Naive thymus-derived CD8-positive, alpha-beta T cell (primary cell): ENCODE data around the gene ITPKA. TPM values are rescaled to one million over a fixed set of nuclear protein-coding genes. Genes with fewer than 3 reads are reported as not detected.
A peak's percentile ranks its signal among the peaks of the same experiment; 100 is the strongest.

Experiments
- ATAC-seq, 2 donors: fragments of 150-1000 bp; cut with Tn5 transposase in 1 of 2; sonication (Bioruptor Pico), chemical (Tn5 transposase) in 1 of 2; 1 replicate in 1 of 2; 2 replicates in 1 of 2; pipeline ENCODE4 v1.10.0; 2021; ENCODE audit warnings: mild to moderate bottlenecking in 2 of 2, moderate library complexity in 2 of 2
- POLR2A ChIA-PET: fragments of 350-600 bp; sonication (Branson Sonifier 250); formaldehyde crosslinking; loops from one replicate; lab custom pipeline; 2021; ENCODE audit warnings: antibody characterized with exemption; lab: Charles Lee
- DNase-seq, 10 donors: peaks; one replicate each; pipeline versions ENCODE4 v3.0.0 to v3.0.0-alpha.2; 2020 to 2022
- H3K27ac Mint-ChIP-seq, 10 donors: one replicate each; pipeline ENCODE4 v1.8.0; 2020 to 2022; ENCODE audit warnings: mild to moderate bottlenecking in 10 of 10, mixed read lengths in 10 of 10, moderate library complexity in 4 of 10, inconsistent platforms in 1 of 10
- H3K27me3 Mint-ChIP-seq, 5 donors: one replicate each; pipeline ENCODE4 v1.8.0; 2021 to 2022; ENCODE audit warnings: mixed read lengths in 5 of 5
- H3K36me3 Mint-ChIP-seq, 3 donors: one replicate each; pipeline ENCODE4 v1.8.0; 2020 to 2022; ENCODE audit warnings: mixed read lengths in 3 of 3, mild to moderate bottlenecking in 2 of 3, inconsistent platforms in 1 of 3
- H3K4me1 Mint-ChIP-seq, 4 donors: one replicate each; pipeline ENCODE4 v1.8.0; 2021 to 2022; ENCODE audit warnings: mixed read lengths in 4 of 4
- H3K4me3 Mint-ChIP-seq, 10 donors: one replicate each; pipeline ENCODE4 v1.8.0; 2020 to 2022; ENCODE audit warnings: mild to moderate bottlenecking in 10 of 10, mixed read lengths in 10 of 10, moderate library complexity in 6 of 10, inconsistent platforms in 1 of 10
- H3K9me3 Mint-ChIP-seq, 9 donors: one replicate each; pipeline ENCODE4 v1.8.0; 2020 to 2022; ENCODE audit warnings: mixed read lengths in 9 of 9, mild to moderate bottlenecking in 3 of 9, inconsistent platforms in 1 of 9, moderate library complexity in 1 of 9
- polyA plus RNA-seq, 3 donors: library from polyadenylated mRNA; unstranded; fragments of 300-500 nt; fragmentation: Illumina TruSeq; gene quantifications; one replicate each; pipeline ENCODE4 v1.2.3, GENCODE V29; 2021
- total RNA-seq, 8 experiments: library from RNA in 2 of 8; stranded (reverse) in 2 of 8; gene quantifications; one replicate each; pipeline ENCODE4 v1.2.3 and lab custom pipeline; 2021 to 2026

ITPKA gene
- total and polyA plus RNA-seq, 5 experiments from 2014 or later, result not detected

GRCh38 chr15:41502795-41503668, 9.4 kb downstream of the ITPKA start:
- Mint-ChIP-seq H3K4me1 (peaks cover 6 to 30% (median 21%) of the 10 kb centered on the region in 4 donors), H3K36me3 (no peaks in the 10 kb centered on the region), H3K27me3 (peaks cover 21 to 49% (median 27%) of the 10 kb centered on the region in 5 donors), H3K27ac (no peak overlapping the region), H3K9me3 (no peaks in the 10 kb centered on the region), H3K4me3 (peak overlapping the region; percentile 68 to 85 (median 76))
- POLR2A ChIA-PET, result interaction anchor here (1.0 to 1.4 kb wide), 3 partner anchors 9 to 10 kb away, joined by 3 to 6 read pairs (median 3); partner anchors contain the start of gene LTK
- ATAC-seq, result peak; percentile 22 to 30
- DNase-seq, result no peak

GRCh38 chr15:41503669-41504010, 10.0 kb downstream of the ITPKA start:
- Mint-ChIP-seq H3K4me3 (peak overlapping the region in 9 of 10 donors; percentile 37 to 84 (median 68)), H3K27me3 (peaks cover 17 to 44% (median 23%) of the 10 kb centered on the region in 5 donors), H3K27ac (no peak overlapping the region), H3K36me3 (no peaks in the 10 kb centered on the region), H3K4me1 (peaks cover 6 to 30% (median 21%) of the 10 kb centered on the region in 4 donors), H3K9me3 (no peaks in the 10 kb centered on the region)
- no peak for ATAC-seq
- DNase-seq, result no peak
- POLR2A ChIA-PET, result interaction anchor here (1.0 to 1.4 kb wide), 3 partner anchors 9 to 11 kb away, joined by 3 to 6 read pairs (median 3); partner anchors contain the start of gene LTK

GRCh38 chr15:41504751-41505492, 11.2 kb downstream of the ITPKA start:
- H3K27me3 Mint-ChIP-seq, result peaks cover 9 to 31% (median 14%) of the 10 kb centered on the region in 5 donors
- H3K27ac Mint-ChIP-seq, result no peak overlapping the region
- H3K4me3 Mint-ChIP-seq, result no peak overlapping the region
- POLR2A ChIA-PET, result no interaction called here
- no peaks in the 10 kb centered on the region for H3K9me3 Mint-ChIP-seq
- H3K4me1 Mint-ChIP-seq, result peaks cover 6 to 24% (median 21%) of the 10 kb centered on the region in 4 donors
- no peaks in the 10 kb centered on the region for H3K36me3 Mint-ChIP-seq
- ATAC-seq (no peak), DNase-seq (no peak)

- Mint-ChIP-seq H3K4me3 (peak overlapping the region in 1 of 10 donors; percentile 45), H3K4me1 (peaks cover 6 to 23% (median 19%) of the 10 kb centered on the region in 4 donors), H3K27me3 (peaks cover 10 to 30% (median 15%) of the 10 kb centered on the region in 5 donors), H3K27ac (no peak overlapping the region), H3K36me3 (no peaks in the 10 kb centered on the region), H3K9me3 (no peaks in the 10 kb centered on the region)
- no peak for DNase-seq
- POLR2A ChIA-PET, result no interaction called here
- ATAC-seq, result no peak
These were observed 12.1 kb downstream of the ITPKA start for GRCh38 chr15:41505776-41506175.

- Mint-ChIP-seq H3K27me3 (peaks cover 5 to 24% (median 10%) of the 10 kb centered on the region in 5 donors), H3K4me1 (peaks cover 3 to 20% (median 11%) of the 10 kb centered on the region in 4 donors), H3K27ac (no peak overlapping the region), H3K9me3 (no peaks in the 10 kb centered on the region), H3K36me3 (no peaks in the 10 kb centered on the region), H3K4me3 (no peak overlapping the region)
- ATAC-seq (no peak), DNase-seq (no peak)
- POLR2A ChIA-PET, result no interaction called here
These were observed 13.2 kb downstream of the ITPKA start for GRCh38 chr15:41506796-41507341.

- Mint-ChIP-seq H3K9me3 (no peaks in the 10 kb centered on the region), H3K27ac (no peak overlapping the region), H3K27me3 (peaks cover 7 to 29% (median 15%) of the 10 kb centered on the region in 5 donors), H3K36me3 (no peaks in the 10 kb centered on the region), H3K4me1 (peaks cover 5 to 20% (median 13%) of the 10 kb centered on the region in 4 donors), H3K4me3 (no peak overlapping the region)
- POLR2A ChIA-PET, result no interaction called here
- DNase-seq (no peak), ATAC-seq (no peak)
These were observed 14.2 kb downstream of the ITPKA start for GRCh38 chr15:41507820-41508290.

GRCh38 chr15:41510728-41511127, 17.1 kb downstream of the ITPKA start:
- no peak overlapping the region for H3K27ac Mint-ChIP-seq
- H3K9me3 Mint-ChIP-seq, result no peaks in the 10 kb centered on the region
- peaks cover 5 to 25% (median 16%) of the 10 kb centered on the region in 5 donors for H3K27me3 Mint-ChIP-seq
- H3K4me3 Mint-ChIP-seq, result peak overlapping the region in 5 of 10 donors; percentile 2 to 62 (median 43)
- H3K4me1 Mint-ChIP-seq, result peaks cover 8 to 29% (median 26%) of the 10 kb centered on the region in 4 donors
- no peak for DNase-seq
- POLR2A ChIA-PET, result interaction anchor here (1.5 kb wide), 1 partner anchor 9 kb away, joined by 4 read pairs; no protein-coding TSS in a partner anchor
- no peaks in the 10 kb centered on the region for H3K36me3 Mint-ChIP-seq
- no peak for ATAC-seq

GRCh38 chr15:41511331-41511898, 17.7 kb downstream of the ITPKA start:
- H3K27me3 Mint-ChIP-seq, result peaks cover 5 to 25% (median 16%) of the 10 kb centered on the region in 5 donors
- peaks cover 9 to 29% (median 26%) of the 10 kb centered on the region in 4 donors for H3K4me1 Mint-ChIP-seq
- H3K4me3 Mint-ChIP-seq, result peak overlapping the region in 1 of 10 donors; percentile 83
- POLR2A ChIA-PET, result interaction anchor here (1.5 kb wide), 1 partner anchor 10 kb away, joined by 4 read pairs; no protein-coding TSS in a partner anchor
- no peaks in the 10 kb centered on the region for H3K9me3 Mint-ChIP-seq
- ATAC-seq (peak in 1 of 2 donors; percentile 6), DNase-seq (no peak)
- H3K36me3 Mint-ChIP-seq, result no peaks in the 10 kb centered on the region
- H3K27ac Mint-ChIP-seq, result no peak overlapping the region

- H3K27ac Mint-ChIP-seq, result no peak overlapping the region
- no peaks in the 10 kb centered on the region for H3K9me3 Mint-ChIP-seq
- peaks cover 9 to 29% (median 26%) of the 10 kb centered on the region in 4 donors for H3K4me1 Mint-ChIP-seq
- peak overlapping the region; percentile 71 to 88 (median 84) for H3K4me3 Mint-ChIP-seq
- POLR2A ChIA-PET, result interaction anchor here (2.3 kb wide), 1 partner anchor 9 kb away, joined by 6 read pairs; no protein-coding TSS in a partner anchor
- no peaks in the 10 kb centered on the region for H3K36me3 Mint-ChIP-seq
- peaks cover 5 to 25% (median 16%) of the 10 kb centered on the region in 5 donors for H3K27me3 Mint-ChIP-seq
- DNase-seq (peak in 1 of 10 donors; percentile 22), ATAC-seq (peak; percentile 53)
These were observed 18.3 kb downstream of the ITPKA start for GRCh38 chr15:41511899-41512369.

GRCh38 chr15:41512512-41512939, 18.9 kb downstream of the ITPKA start:
- Mint-ChIP-seq H3K4me1 (peaks cover 9 to 29% (median 26%) of the 10 kb centered on the region in 4 donors), H3K27ac (no peak overlapping the region), H3K36me3 (peaks cover 0 to under 1% (median 0%) of the 10 kb centered on the region in 3 donors), H3K27me3 (peaks cover 5 to 25% (median 16%) of the 10 kb centered on the region in 5 donors), H3K9me3 (no peaks in the 10 kb centered on the region), H3K4me3 (peak overlapping the region; percentile 71 to 88 (median 84))
- no peak for DNase-seq
- ATAC-seq, result peak in 1 of 2 donors; percentile 10
- POLR2A ChIA-PET, result interaction anchor here (0.5 to 2.3 kb wide), 3 partner anchors 9 to 283 kb away, joined by 4 to 6 read pairs (median 6); no protein-coding TSS in a partner anchor

- Mint-ChIP-seq H3K36me3 (peaks cover 0 to 5% (median 0%) of the 10 kb centered on the region in 3 donors), H3K4me3 (peak overlapping the region; percentile 71 to 88 (median 84)), H3K27me3 (peaks cover 4 to 25% (median 16%) of the 10 kb centered on the region in 5 donors), H3K9me3 (no peaks in the 10 kb centered on the region), H3K27ac (no peak overlapping the region), H3K4me1 (peaks cover 9 to 29% (median 26%) of the 10 kb centered on the region in 4 donors)
- POLR2A ChIA-PET, result interaction anchor here (0.5 to 2.3 kb wide), 4 partner anchors 10 to 283 kb away, joined by 3 to 6 read pairs (median 5); partner anchors contain the start of gene RPAP1
- ATAC-seq (peak; percentile 64 to 69), DNase-seq (peak in 3 of 10 donors; percentile 26 to 32 (median 32))
These were observed 19.3 kb downstream of the ITPKA start for GRCh38 chr15:41512940-41513505.
